Non-pigmented ciliary epithelial cell (primary cell): ENCODE results near the gene AP1AR.
"Not testable (repeated sequence)": the region's sequence is repeated elsewhere in the genome, so short reads cannot be mapped to it uniquely, and the experiment has no call there.

Experiments
- DNase-seq: peaks from one replicate; pipeline ENCODE4 v3.0.0-alpha.2; 2010; ENCODE audit warnings: low read depth

AP1AR gene

GRCh38 chr4:112279025-112279881 lies 47.7 kb downstream of the AP1AR start:
- DNase-seq: no peak

GRCh38 chr4:112279882-112280315 lies 48.3 kb downstream of the AP1AR start:
- no peak for DNase-seq

- no peak for DNase-seq
Observed at GRCh38 chr4:112280386-112281056, 48.9 kb downstream of the AP1AR start.

GRCh38 chr4:112281895-112282398 lies 50.4 kb downstream of the AP1AR start:
- not testable (repeated sequence) for DNase-seq

GRCh38 chr4:112282860-112283667 lies 51.5 kb downstream of the AP1AR start:
- DNase-seq: no peak

GRCh38 chr4:112284166-112284565 lies 52.6 kb downstream of the AP1AR start:
- DNase-seq: no peak

- no peak for DNase-seq
Observed at GRCh38 chr4:112284662-112285411, 53.2 kb downstream of the AP1AR start.

GRCh38 chr4:112287258-112287989 lies 55.8 kb downstream of the AP1AR start:
- no peak for DNase-seq

GRCh38 chr4:112288455-112288854 lies 56.9 kb downstream of the AP1AR start:
- no peak for DNase-seq

- no peak for DNase-seq
Observed at GRCh38 chr4:112289407-112290253, 58.0 kb downstream of the AP1AR start.

GRCh38 chr4:112290341-112290740 lies 58.8 kb downstream of the AP1AR start:
- no peak for DNase-seq

GRCh38 chr4:112296949-112297880 lies 65.6 kb downstream of the AP1AR start, which contains the start of gene ALPK1:
ALPK1 (plus strand) TSS chr4:112297369.
- peak; percentile 71 for DNase-seq

- DNase-seq: no peak
Observed at GRCh38 chr4:112299721-112300120, 68.1 kb downstream of the AP1AR start.

GRCh38 chr4:112302320-112303274 lies 71.0 kb downstream of the AP1AR start:
- no peak for DNase-seq

GRCh38 chr4:112305477-112305876 lies 73.9 kb downstream of the AP1AR start:
- not testable (repeated sequence) for DNase-seq

GRCh38 chr4:112309263-112309791 lies 77.7 kb downstream of the AP1AR start:
- not testable (repeated sequence) for DNase-seq

- DNase-seq: no peak
Observed at GRCh38 chr4:112311516-112311915, 79.9 kb downstream of the AP1AR start.
